Skeletal muscle tissue (tissue), 4 donors: Measurements from ENCODE around the gene TRMT44. TPM values are rescaled to one million over a fixed set of nuclear protein-coding genes. Genes with fewer than 3 reads are reported as not detected.
A peak's percentile ranks its signal among the peaks of the same experiment; 100 is the strongest.

Experiments
- H3K27ac ChIP-seq: one replicate; pipeline ENCODE4 v1.7.0; 2013; ENCODE audit warnings: mild to moderate bottlenecking, low read depth, low read length, inconsistent platforms
- H3K27me3 ChIP-seq, 3 donors: one replicate each; pipeline ENCODE4 v1.7.0; 2013; ENCODE audit warnings: low read length in 3 of 3; ENCODE audit not compliant: control insufficient read depth in 3 of 3, insufficient read depth in 3 of 3
- H3K36me3 ChIP-seq, 3 donors: one replicate each; pipeline ENCODE4 v1.7.0; 2013; ENCODE audit warnings: low read length in 3 of 3; ENCODE audit not compliant: control insufficient read depth in 3 of 3, insufficient read depth in 3 of 3
- H3K4me1 ChIP-seq, 3 donors: one replicate each; pipeline ENCODE4 v1.7.0; 2013; ENCODE audit warnings: low read length in 3 of 3, mild to moderate bottlenecking in 3 of 3; ENCODE audit not compliant: control insufficient read depth in 3 of 3, insufficient read depth in 3 of 3
- H3K4me3 ChIP-seq, 3 donors: one replicate each; pipeline ENCODE4 v1.7.0; 2013; ENCODE audit warnings: low read length in 3 of 3
- H3K9ac ChIP-seq, 3 donors: one replicate each; pipeline ENCODE4 v1.7.0; 2013; ENCODE audit warnings: low read length in 3 of 3, mild to moderate bottlenecking in 3 of 3, moderate library complexity in 2 of 3, low read depth in 1 of 3
- H3K9me3 ChIP-seq, 3 donors: one replicate each; pipeline ENCODE4 v1.7.0; 2013; ENCODE audit warnings: low read length in 3 of 3; ENCODE audit not compliant: control insufficient read depth in 3 of 3
- total RNA-seq: library from RNA; depleted of rRNA; stranded (reverse); fragments of >200 nt; gene quantifications from one replicate; pipeline ENCODE4 v1.2.3, GENCODE V29; 2014
- donor health status: Osteomylitis.

The TRMT44 gene
- total RNA-seq, result 11.0 TPM

GRCh38 chr4:8440492-8441311 lies at the start of gene TRMT44, which contains the start of gene ACOX3:
Gene TRMT44 (plus strand): TSS chr4:8440777. CDS start chr4:8440823, 46 bp downstream.
Gene ACOX3 (minus strand): TSS chr4:8440723. CDS start chr4:8416521, 24,202 bp downstream.
- Histone ChIP-seq H3K4me1 (peaks cover 37 to 55% (median 40%) of the 10 kb centered on the region in 3 donors), H3K9me3 (no peaks in the 10 kb centered on the region)

DNA sequence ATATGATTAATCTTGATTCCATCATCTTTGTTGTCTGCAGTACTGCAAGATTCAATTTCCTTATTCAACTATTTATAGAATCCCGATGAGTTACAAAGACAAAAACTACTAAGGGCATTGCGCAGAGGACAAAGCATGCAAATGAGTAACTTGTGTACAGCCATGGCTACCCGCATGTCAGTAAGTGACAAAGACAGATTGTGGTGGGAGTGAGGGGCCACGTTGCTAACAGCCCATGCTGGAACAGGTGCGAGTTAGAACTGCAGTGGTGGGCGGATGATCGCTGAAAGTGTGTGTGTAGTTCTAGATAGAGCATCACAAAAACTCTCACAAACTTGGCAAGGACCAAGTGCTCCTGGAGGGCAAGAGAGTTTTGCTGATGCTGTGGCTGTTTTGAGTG lies 49.5 kb upstream of the TRMT44 start:
- peak overlapping the region; percentile 69 for H3K27ac ChIP-seq
- peak overlapping the region in 1 of 3 donors; percentile 58 for H3K9ac ChIP-seq
- H3K27me3 ChIP-seq, result no peaks in the 10 kb centered on the region
- no peaks in the 10 kb centered on the region for H3K9me3 ChIP-seq
- no peak overlapping the region for H3K4me3 ChIP-seq
- peaks cover 23 to 42% (median 41%) of the 10 kb centered on the region in 3 donors for H3K4me1 ChIP-seq
- H3K36me3 ChIP-seq, result peaks cover 36 to 57% (median 54%) of the 10 kb centered on the region in 3 donors

More at GRCh38 chr4:8440492-8441311, at the start of gene TRMT44, which contains the start of gene ACOX3:
- Histone ChIP-seq H3K9ac (peak within 1 kb of the TSS; percentile 91 to 98 (median 95)), H3K27me3 (no peaks in the 10 kb centered on the region), H3K36me3 (peaks cover 0 to 8% (median 3%) of the 10 kb centered on the region in 3 donors), H3K4me3 (peak within 1 kb of the TSS; percentile 88 to 96 (median 96)), H3K27ac (peak within 1 kb of the TSS; percentile 98)

- H3K9ac ChIP-seq, result no peak overlapping the region
These were observed 48.6 kb upstream of the TRMT44 start for GRCh38 chr4:8391972-8392371.

DNA sequence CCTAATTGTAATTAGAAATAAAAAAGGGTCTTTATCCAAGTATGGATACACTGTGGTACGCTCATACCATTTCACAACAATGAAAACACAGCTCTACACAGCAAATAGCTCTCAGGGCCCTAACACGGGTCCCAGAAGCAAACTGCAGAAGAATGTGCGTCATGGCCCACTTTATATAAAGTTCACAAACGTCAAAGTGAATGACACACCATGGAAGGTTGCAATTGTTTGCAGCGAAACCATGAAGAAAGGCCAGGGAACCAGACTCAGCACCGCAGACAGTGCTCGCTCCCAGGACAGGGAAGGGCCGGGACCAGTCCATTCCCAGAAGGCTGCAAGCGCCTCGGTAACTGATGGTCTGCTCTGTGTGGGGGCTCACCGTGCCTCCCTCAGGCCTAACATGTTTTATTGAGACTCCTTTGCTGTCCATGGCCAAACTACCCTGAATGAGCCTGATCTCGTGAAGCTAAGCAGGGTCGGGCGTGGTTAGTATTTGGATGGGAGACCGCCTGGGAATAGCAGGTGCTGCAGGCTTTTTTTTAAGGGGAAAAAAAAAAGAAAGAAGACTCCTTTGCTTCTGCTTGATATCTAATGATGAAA lies 47.9 kb upstream of the TRMT44 start:
- H3K4me3 ChIP-seq, result no peak overlapping the region
- no peak overlapping the region for H3K9ac ChIP-seq
- H3K36me3 ChIP-seq, result peaks cover 34 to 51% (median 46%) of the 10 kb centered on the region in 3 donors
- peak overlapping the region; percentile 69 for H3K27ac ChIP-seq
- no peaks in the 10 kb centered on the region for H3K27me3 ChIP-seq
- peaks cover 23 to 42% (median 41%) of the 10 kb centered on the region in 3 donors for H3K4me1 ChIP-seq
- H3K9me3 ChIP-seq, result no peaks in the 10 kb centered on the region

More at GRCh38 chr4:8391972-8392371, 48.6 kb upstream of the TRMT44 start:
- H3K36me3 ChIP-seq, result peaks cover 35 to 55% (median 52%) of the 10 kb centered on the region in 3 donors
- no peaks in the 10 kb centered on the region for H3K27me3 ChIP-seq
- H3K4me3 ChIP-seq, result no peak overlapping the region
- H3K27ac ChIP-seq, result peak overlapping the region; percentile 69
- peaks cover 23 to 42% (median 41%) of the 10 kb centered on the region in 3 donors for H3K4me1 ChIP-seq
- H3K9me3 ChIP-seq, result no peaks in the 10 kb centered on the region

DNA sequence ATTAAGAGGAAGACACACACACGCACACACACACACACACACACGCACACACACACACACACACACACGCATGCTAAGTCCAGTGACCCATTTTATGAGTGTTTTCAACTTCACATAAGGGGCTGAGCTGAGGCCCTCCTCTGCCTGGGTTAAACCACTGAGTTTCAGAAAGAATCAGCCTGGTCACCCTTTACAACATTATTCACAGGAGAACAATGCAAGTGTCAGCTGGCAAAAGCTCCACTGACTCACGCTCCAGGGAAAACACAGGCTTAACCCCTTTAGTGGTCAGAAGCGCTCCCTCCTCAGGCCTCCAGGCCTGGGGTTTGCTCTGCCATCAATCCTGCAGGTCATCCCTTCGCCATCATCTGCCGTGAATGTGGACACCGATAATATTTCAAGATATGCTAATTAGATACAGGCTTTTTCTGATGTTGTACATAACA lies 47.0 kb upstream of the TRMT44 start:
- Histone ChIP-seq H3K27ac (peak overlapping the region; percentile 59), H3K4me1 (peaks cover 23 to 42% (median 41%) of the 10 kb centered on the region in 3 donors), H3K27me3 (no peaks in the 10 kb centered on the region), H3K36me3 (peaks cover 27 to 46% (median 39%) of the 10 kb centered on the region in 3 donors), H3K9me3 (no peaks in the 10 kb centered on the region), H3K9ac (peak overlapping the region in 1 of 3 donors; percentile 57), H3K4me3 (no peak overlapping the region)

DNA sequence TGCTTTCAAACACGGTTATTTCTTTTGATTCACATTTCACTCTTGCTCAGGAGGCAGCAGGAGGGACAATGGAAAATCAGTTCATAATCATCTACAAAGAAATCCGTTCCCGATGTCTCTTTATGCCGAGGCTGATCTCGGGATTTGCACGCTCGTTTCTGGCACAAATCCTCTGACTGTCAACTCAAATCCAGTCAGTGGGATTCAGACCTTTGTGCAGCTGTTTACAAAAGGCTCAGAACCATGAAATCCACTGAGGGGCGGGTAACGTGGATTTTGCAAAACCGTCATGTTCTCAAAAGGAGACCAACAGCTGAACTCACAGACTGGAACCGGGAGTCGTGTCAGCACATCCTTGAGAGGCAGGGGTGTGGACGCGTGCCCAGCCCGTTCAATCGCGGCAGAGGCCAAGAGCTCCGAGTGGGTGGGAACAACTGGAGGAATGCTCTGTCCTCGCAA lies 46.5 kb upstream of the TRMT44 start:
- no peaks in the 10 kb centered on the region for H3K27me3 ChIP-seq
- peaks cover 30 to 46% (median 39%) of the 10 kb centered on the region in 3 donors for H3K36me3 ChIP-seq
- H3K9me3 ChIP-seq, result no peaks in the 10 kb centered on the region
- H3K9ac ChIP-seq, result peak overlapping the region in 1 of 3 donors; percentile 57
- H3K4me1 ChIP-seq, result peaks cover 23 to 42% (median 41%) of the 10 kb centered on the region in 3 donors
- no peak overlapping the region for H3K4me3 ChIP-seq
- H3K27ac ChIP-seq, result peak overlapping the region; percentile 59

- H3K27me3 ChIP-seq, result no peaks in the 10 kb centered on the region
- H3K36me3 ChIP-seq, result peaks cover 31 to 45% (median 38%) of the 10 kb centered on the region in 3 donors
- H3K9me3 ChIP-seq, result no peaks in the 10 kb centered on the region
- H3K4me3 ChIP-seq, result no peak overlapping the region
- peak overlapping the region; percentile 59 for H3K27ac ChIP-seq
- H3K9ac ChIP-seq, result peak overlapping the region in 1 of 3 donors; percentile 57
- peaks cover 23 to 42% (median 41%) of the 10 kb centered on the region in 3 donors for H3K4me1 ChIP-seq
These were observed 45.8 kb upstream of the TRMT44 start for GRCh38 chr4:8394806-8395205.

DNA sequence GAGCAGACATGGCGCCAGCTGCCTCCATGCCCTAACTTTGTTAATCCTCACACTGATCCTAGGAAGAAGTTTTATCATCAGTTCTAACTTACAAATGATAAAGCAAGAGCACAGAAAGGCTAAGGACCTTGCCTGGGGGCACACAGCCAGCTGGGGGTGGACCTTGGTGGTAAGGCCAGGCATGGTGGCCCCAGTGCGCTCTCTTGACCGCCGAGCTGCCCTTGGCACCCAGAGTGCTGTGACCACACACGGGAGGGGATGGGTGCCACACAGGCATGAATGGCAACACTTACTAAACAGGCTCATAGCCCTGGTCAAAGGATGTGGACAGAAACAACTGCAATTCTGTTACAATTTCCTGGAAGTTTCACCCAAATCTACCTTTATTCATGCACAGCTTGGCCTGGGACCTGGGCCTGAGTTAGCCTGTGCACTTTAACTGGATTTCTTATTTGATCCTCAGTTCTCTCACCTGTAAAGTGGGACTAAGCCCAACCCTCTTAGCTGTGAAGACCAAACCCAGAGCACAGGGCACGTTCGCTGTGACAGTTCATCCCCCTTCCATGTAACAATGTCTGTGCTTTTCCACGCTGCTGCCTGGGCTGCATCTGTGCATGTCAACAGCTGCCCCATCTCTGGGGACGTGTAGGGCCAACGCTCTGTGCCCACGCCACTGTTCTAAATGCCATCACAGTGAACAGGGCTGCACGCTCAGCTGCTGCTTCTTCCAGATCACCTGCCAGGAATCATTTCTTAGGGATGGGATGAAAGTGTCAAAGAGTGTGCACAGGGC lies 44.9 kb upstream of the TRMT44 start:
- H3K27ac ChIP-seq, result no peak overlapping the region
- H3K4me1 ChIP-seq, result peaks cover 23 to 37% (median 35%) of the 10 kb centered on the region in 3 donors
- H3K9me3 ChIP-seq, result no peaks in the 10 kb centered on the region
- H3K36me3 ChIP-seq, result peaks cover 28 to 39% (median 32%) of the 10 kb centered on the region in 3 donors
- H3K27me3 ChIP-seq, result no peaks in the 10 kb centered on the region
- H3K4me3 ChIP-seq, result no peak overlapping the region
- H3K9ac ChIP-seq, result no peak overlapping the region

DNA sequence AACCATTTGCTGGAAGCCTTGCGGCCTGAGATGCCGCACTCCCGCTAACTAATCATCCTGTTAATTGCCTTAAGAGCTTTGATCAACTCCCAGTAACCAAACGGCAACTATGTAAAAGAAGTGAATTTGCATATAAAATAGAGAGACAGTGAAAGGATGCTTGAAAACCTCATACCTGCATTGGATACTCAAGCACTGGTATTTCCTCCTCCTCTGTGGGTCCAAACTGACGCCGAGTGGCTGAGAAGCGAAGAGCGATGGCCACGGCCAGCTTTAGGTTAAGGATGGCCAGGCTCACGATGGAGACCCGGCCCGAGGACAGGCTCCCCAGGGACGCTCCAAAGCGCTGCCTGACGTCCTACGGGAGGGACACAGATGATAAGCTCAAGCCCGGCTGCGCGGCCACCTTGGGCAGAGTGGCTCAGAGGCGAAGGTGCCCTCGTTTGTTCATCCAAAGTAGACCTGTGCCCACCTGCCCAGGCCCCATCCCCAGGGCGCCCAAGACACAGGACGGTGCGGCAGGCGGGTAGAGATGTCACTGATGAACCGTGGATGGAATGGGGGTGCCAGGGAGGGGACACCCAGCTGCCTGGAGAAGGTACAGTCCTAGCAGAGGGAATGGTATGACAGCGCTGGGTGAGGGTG lies 43.7 kb upstream of the TRMT44 start:
- peaks cover 28 to 36% (median 31%) of the 10 kb centered on the region in 3 donors for H3K36me3 ChIP-seq
- no peaks in the 10 kb centered on the region for H3K27me3 ChIP-seq
- no peak overlapping the region for H3K4me3 ChIP-seq
- H3K27ac ChIP-seq, result no peak overlapping the region
- peaks cover 18 to 33% (median 30%) of the 10 kb centered on the region in 3 donors for H3K4me1 ChIP-seq
- H3K9me3 ChIP-seq, result no peaks in the 10 kb centered on the region
- H3K9ac ChIP-seq, result no peak overlapping the region
